ENCODE results near the gene CAPN2. TPM values are rescaled to one million over a fixed set of nuclear protein-coding genes. Genes with fewer than 3 reads are reported as not detected.

The CAPN2 gene
- total and polyA plus RNA-seq, 10 donors, result 20.5 to 106 (median 82.0) TPM

DNA sequence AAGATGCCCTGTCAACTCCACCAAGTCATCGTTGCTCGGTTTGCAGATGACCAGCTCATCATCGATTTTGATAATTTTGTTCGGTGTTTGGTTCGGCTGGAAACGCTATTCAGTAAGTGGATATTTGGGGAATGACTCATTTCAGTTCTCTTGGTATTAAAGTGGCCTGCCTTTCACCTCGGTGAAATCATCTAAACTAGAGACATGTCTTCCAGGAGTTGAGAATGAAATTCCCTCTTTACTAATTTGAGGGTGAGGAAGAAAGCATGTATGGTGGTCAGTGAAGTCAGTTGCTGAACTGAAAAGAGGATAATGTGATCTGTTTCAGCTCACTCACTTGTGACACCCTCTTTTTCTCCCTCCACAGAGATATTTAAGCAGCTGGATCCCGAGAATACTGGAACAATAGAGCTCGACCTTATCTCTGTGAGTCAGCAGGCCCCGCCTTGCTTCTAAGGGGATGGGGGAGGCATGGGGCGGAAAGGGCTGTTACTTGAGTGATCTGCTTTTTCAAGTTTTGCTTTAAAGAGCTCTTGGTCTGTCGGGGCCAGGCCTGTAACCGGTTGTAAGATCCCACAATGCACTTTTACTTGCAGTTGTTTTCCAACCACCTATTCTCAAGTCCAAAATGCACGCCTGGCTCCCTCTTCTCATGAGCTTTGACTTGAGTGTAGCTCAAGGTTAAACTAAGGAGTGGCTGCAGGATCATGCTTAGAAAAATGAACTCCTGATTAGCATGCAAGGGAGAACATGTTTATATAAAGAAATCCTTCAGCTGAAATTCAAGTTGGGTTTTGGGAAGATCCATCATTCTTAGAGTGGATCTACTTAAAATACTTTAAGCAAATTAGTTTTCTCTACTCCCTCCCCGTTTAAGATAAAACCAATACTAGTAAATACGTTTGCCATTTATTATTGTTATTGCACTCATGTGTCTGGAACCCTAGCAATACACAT lies 59.8 kb downstream of the CAPN2 start:
- 51 to 64% (median 59%) methylated on average over 16 of the region's 16 CpGs for WGBS, 5 donors
- Histone ChIP-seq H3K4me1 (peaks cover 0 to 36% (median 12%) of the 10 kb centered on the region in 6 donors), H3K27me3 (replicated peaks in 1 of 7) (no peaks in the 10 kb centered on the region), H3K4me3 (no peak overlapping the region), H3K27ac (peak overlapping the region in 7 of 8 donors; percentile 0 to 67 (median 45)), H3K9me3 (no peaks in the 10 kb centered on the region), H3K36me3 (peaks cover 2 to 84% (median 57%) of the 10 kb centered on the region in 6 donors)
- intact Hi-C loops (cut with DNase I; ENCODE audit: low total_unique reads), result no loop called here
- TF ChIP-seq POLR2A (IDR thresholded peaks at IDR 0.05), result no peak
- TF ChIP-seq, protein P1, sequence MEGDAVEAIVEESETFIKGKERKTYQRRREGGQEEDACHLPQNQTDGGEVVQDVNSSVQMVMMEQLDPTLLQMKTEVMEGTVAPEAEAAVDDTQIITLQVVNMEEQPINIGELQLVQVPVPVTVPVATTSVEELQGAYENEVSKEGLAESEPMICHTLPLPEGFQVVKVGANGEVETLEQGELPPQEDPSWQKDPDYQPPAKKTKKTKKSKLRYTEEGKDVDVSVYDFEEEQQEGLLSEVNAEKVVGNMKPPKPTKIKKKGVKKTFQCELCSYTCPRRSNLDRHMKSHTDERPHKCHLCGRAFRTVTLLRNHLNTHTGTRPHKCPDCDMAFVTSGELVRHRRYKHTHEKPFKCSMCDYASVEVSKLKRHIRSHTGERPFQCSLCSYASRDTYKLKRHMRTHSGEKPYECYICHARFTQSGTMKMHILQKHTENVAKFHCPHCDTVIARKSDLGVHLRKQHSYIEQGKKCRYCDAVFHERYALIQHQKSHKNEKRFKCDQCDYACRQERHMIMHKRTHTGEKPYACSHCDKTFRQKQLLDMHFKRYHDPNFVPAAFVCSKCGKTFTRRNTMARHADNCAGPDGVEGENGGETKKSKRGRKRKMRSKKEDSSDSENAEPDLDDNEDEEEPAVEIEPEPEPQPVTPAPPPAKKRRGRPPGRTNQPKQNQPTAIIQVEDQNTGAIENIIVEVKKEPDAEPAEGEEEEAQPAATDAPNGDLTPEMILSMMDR (IDR thresholded peaks at IDR 0.05 in 8 of 11, conservative IDR thresholded peaks at IDR 0.05 in 3 of 11), result no peak
- no peak for TF ChIP-seq POLR2AphosphoS5 (IDR thresholded peaks at IDR 0.05)
- no peak for DNase-seq

DNA sequence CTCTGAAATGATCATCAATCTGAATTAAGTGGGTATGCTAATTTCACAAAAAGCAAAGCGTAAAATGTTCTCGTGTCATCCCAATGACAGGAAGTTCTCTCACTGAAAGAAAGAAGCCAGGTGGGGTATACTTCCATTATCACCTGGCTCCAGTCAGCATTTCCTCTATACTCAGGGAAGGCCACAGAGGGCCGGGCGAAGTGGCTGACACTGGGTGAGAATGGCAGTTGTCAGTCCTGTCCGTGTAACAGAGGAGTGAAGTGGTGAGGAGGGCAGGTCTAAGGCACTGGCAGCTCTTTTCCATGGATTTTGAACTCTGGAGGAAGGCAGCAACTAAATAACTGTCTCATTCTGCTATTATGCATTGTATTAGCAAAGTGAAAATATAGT lies 60.4 kb downstream of the CAPN2 start:
- H3K27me3 ChIP-seq (replicated peaks in 1 of 7), result no peaks in the 10 kb centered on the region
- peak overlapping the region in 4 of 8 donors; percentile 45 to 67 (median 49) for H3K27ac ChIP-seq
- intact Hi-C loops (cut with DNase I; ENCODE audit: low total_unique reads), result no loop called here
- TF ChIP-seq, protein P1 (IDR thresholded peaks at IDR 0.05 in 8 of 11, conservative IDR thresholded peaks at IDR 0.05 in 3 of 11), result no peak
- no peak for TF ChIP-seq POLR2A (IDR thresholded peaks at IDR 0.05)
- no peak for TF ChIP-seq POLR2AphosphoS5 (IDR thresholded peaks at IDR 0.05)
- DNase-seq, result no peak
- H3K9me3 ChIP-seq, result no peaks in the 10 kb centered on the region
- H3K36me3 ChIP-seq, result peaks cover 2 to 91% (median 64%) of the 10 kb centered on the region in 6 donors
- peaks cover 0 to 36% (median 12%) of the 10 kb centered on the region in 6 donors for H3K4me1 ChIP-seq
- WGBS, 5 donors, result 71 to 88% (median 83%) methylated on average over 5 of the region's 5 CpGs
- H3K4me3 ChIP-seq, result no peak overlapping the region

DNA sequence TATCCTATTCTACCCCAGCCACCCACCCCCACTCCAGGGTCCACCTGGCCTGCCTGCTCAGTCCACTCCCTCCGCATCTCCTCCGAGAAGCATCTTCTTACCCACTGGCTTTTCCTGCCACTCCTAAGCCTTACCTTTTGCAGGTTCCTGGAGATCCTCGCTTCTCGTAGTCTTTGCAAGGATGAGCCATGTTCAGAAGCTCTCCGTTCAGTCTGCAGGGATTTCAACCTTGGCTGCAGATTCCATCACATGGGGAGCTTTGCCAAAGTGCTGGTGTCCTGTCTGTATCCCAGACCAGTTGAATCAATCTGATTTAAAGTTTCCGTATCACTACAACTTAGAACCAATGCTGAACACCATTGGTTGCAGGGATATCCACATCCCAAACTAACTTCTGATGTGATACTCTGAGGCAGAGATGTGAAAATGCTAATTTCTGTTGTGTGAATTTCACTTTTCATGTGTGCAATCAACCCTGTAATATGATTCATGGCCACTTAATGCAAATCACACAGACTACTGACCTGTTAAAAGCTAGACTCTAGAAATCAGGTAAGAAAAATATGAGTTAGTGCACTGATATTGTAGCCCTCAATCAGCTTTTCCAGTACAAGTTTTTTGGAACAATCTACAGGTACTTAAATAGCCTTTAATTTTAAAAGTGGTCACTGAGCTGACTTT lies 61.9 kb downstream of the CAPN2 start:
- Histone ChIP-seq H3K4me3 (no peak overlapping the region), H3K27me3 (replicated peaks in 1 of 7) (no peaks in the 10 kb centered on the region), H3K36me3 (peaks cover 2 to 100% (median 74%) of the 10 kb centered on the region in 6 donors), H3K27ac (no peak overlapping the region), H3K4me1 (peaks cover 0 to 36% (median 12%) of the 10 kb centered on the region in 6 donors), H3K9me3 (no peaks in the 10 kb centered on the region)
- intact Hi-C loops (cut with DNase I; ENCODE audit: low total_unique reads), result no loop called here
- no peak for DNase-seq
- TF ChIP-seq POLR2AphosphoS5 (IDR thresholded peaks at IDR 0.05), result no peak
- TF ChIP-seq POLR2A (IDR thresholded peaks at IDR 0.05), result no peak
- TF ChIP-seq, protein P1 (IDR thresholded peaks at IDR 0.05 in 8 of 11, conservative IDR thresholded peaks at IDR 0.05 in 3 of 11), result no peak
- 94 to 98% (median 97%) methylated on average over 6 of the region's 6 CpGs for WGBS, 5 donors

Data from spleen (tissue), 11 donors.